Measurements from ENCODE around the gene RIBC2. TPM values are rescaled to one million over a fixed set of nuclear protein-coding genes. Genes with fewer than 3 reads are reported as not detected.

Gene RIBC2
- total RNA-seq, 2 experiments from 2014 or later, result 12.8 to 16.2 TPM

GRCh38 chr22:45475063-45475747 is 61.7 kb downstream of the RIBC2 start:
- Mint-ChIP-seq H3K4me1 (no peaks in the 10 kb centered on the region), H3K27me3 (peaks cover 20% of the 10 kb centered on the region), H3K36me3 (no peaks in the 10 kb centered on the region), H3K9me3 (ENCODE audit: low read depth) (no peaks in the 10 kb centered on the region), H3K4me3 (no peak overlapping the region), H3K27ac (no peak overlapping the region)
- no peak for DNase-seq
- CTCF ChIA-PET, result no interaction called here
- no peak for ATAC-seq

- ATAC-seq, result no peak
Observed at GRCh38 chr22:45475851-45476514, 62.5 kb downstream of the RIBC2 start.

GRCh38 chr22:45476814-45477213 is 63.3 kb downstream of the RIBC2 start:
- Mint-ChIP-seq H3K9me3 (ENCODE audit: low read depth) (peaks cover 2% of the 10 kb centered on the region), H3K4me3 (no peak overlapping the region), H3K4me1 (no peaks in the 10 kb centered on the region), H3K27me3 (peaks cover 27% of the 10 kb centered on the region), H3K36me3 (peaks cover 2% of the 10 kb centered on the region), H3K27ac (no peak overlapping the region)
- CTCF ChIA-PET, result no interaction called here
- no peak for ATAC-seq
- DNase-seq, result no peak

More at GRCh38 chr22:45475851-45476514, 62.5 kb downstream of the RIBC2 start:
- peaks cover 25% of the 10 kb centered on the region for H3K27me3 Mint-ChIP-seq
- CTCF ChIA-PET, result no interaction called here
- peaks cover 2% of the 10 kb centered on the region for H3K36me3 Mint-ChIP-seq
- peaks cover 2% of the 10 kb centered on the region for H3K9me3 Mint-ChIP-seq (ENCODE audit: low read depth)
- no peak for DNase-seq
- H3K4me1 Mint-ChIP-seq, result no peaks in the 10 kb centered on the region
- H3K4me3 Mint-ChIP-seq, result no peak overlapping the region
- no peak overlapping the region for H3K27ac Mint-ChIP-seq

- CTCF ChIA-PET, result no interaction called here
- ATAC-seq (no peak), DNase-seq (no peak)
- peaks cover 2% of the 10 kb centered on the region for H3K9me3 Mint-ChIP-seq (ENCODE audit: low read depth)
- peaks cover 2% of the 10 kb centered on the region for H3K36me3 Mint-ChIP-seq
- no peak overlapping the region for H3K27ac Mint-ChIP-seq
- no peak overlapping the region for H3K4me3 Mint-ChIP-seq
- H3K27me3 Mint-ChIP-seq, result peaks cover 31% of the 10 kb centered on the region
- H3K4me1 Mint-ChIP-seq, result no peaks in the 10 kb centered on the region
Observed at GRCh38 chr22:45477366-45478107, 64.0 kb downstream of the RIBC2 start.

GRCh38 chr22:45478108-45478771 is 64.7 kb downstream of the RIBC2 start:
- no peak for ATAC-seq
- DNase-seq, result no peak
- no peak overlapping the region for H3K4me3 Mint-ChIP-seq
- CTCF ChIA-PET, result no interaction called here
- peaks cover 31% of the 10 kb centered on the region for H3K27me3 Mint-ChIP-seq
- no peak overlapping the region for H3K27ac Mint-ChIP-seq
- H3K9me3 Mint-ChIP-seq (ENCODE audit: low read depth), result peaks cover 2% of the 10 kb centered on the region
- H3K4me1 Mint-ChIP-seq, result no peaks in the 10 kb centered on the region
- peaks cover 2% of the 10 kb centered on the region for H3K36me3 Mint-ChIP-seq

- H3K27ac Mint-ChIP-seq, result no peak overlapping the region
- no peak overlapping the region for H3K4me3 Mint-ChIP-seq
- no peaks in the 10 kb centered on the region for H3K4me1 Mint-ChIP-seq
- CTCF ChIA-PET, result no interaction called here
- H3K36me3 Mint-ChIP-seq, result peaks cover 2% of the 10 kb centered on the region
- DNase-seq (no peak), ATAC-seq (no peak)
- H3K9me3 Mint-ChIP-seq (ENCODE audit: low read depth), result peaks cover 2% of the 10 kb centered on the region
- peaks cover 27% of the 10 kb centered on the region for H3K27me3 Mint-ChIP-seq
Observed at GRCh38 chr22:45480717-45481116, 67.2 kb downstream of the RIBC2 start.

- Mint-ChIP-seq H3K4me3 (no peak overlapping the region), H3K27ac (no peak overlapping the region), H3K4me1 (no peaks in the 10 kb centered on the region), H3K9me3 (ENCODE audit: low read depth) (peaks cover 2% of the 10 kb centered on the region), H3K27me3 (peaks cover 32% of the 10 kb centered on the region), H3K36me3 (peaks cover 2% of the 10 kb centered on the region)
- no peak for DNase-seq
- ATAC-seq, result no peak
- CTCF ChIA-PET, result interaction anchor here (0.6 kb wide), 1 partner anchor 8 kb away, joined by 3 read pairs; no protein-coding TSS in a partner anchor
Observed at GRCh38 chr22:45481661-45482060, 68.2 kb downstream of the RIBC2 start.

Other genes starting within 250 kb of the RIBC2 start
- 100 to 1,000 TPM; 150 to 155 TPM for gene NUP50, start 249.8 kb upstream of the RIBC2 start, total RNA-seq
- 10 to 100 TPM; 35.1 to 38.6 TPM for gene KIAA0930, start 172.8 kb upstream of the RIBC2 start, total RNA-seq
- gene UPK3A, start 128.7 kb upstream of the RIBC2 start, total RNA-seq, result not detected
- 10 to 100 TPM; 58.8 to 75.0 TPM for gene FAM118A, start 103.8 kb upstream of the RIBC2 start, total RNA-seq
- 1 to 10 TPM in 1 of 2 experiments, under 1 TPM in 1; 0.68 to 2.4 TPM for gene SMC1B, start 94 bp upstream of the RIBC2 start, total RNA-seq
- gene FBLN1, start 89.2 kb downstream of the RIBC2 start, total RNA-seq, result under 1 TPM in 1 of 2 experiments, not detected in 1; 0.42 TPM